Body of pancreas (tissue), 4 donors: Measurements from ENCODE around the gene SH3D19. TPM values are rescaled to one million over a fixed set of nuclear protein-coding genes. Genes with fewer than 3 reads are reported as not detected.

Experiments
- ATAC-seq: fragments of 150-250 bp; one replicate; pipeline ENCODE4 v1.9.1; 2016
- DNase-seq, 4 donors: peaks; one replicate each; pipeline ENCODE4 v3.0.0-alpha.2; 2019
- H3K27ac ChIP-seq, 4 donors: fragments of 200-600 bp; sonication (generic); 1 replicate in 3 of 4; 2 replicates in 1 of 4; pipeline versions ENCODE4 v1.5.1 to v1.6.1; 2016 to 2019; ENCODE audit warnings: mild to moderate bottlenecking in 1 of 4, mixed read lengths in 1 of 4, moderate library complexity in 1 of 4
- H3K27me3 ChIP-seq, 2 donors: fragments of 200-600 bp; sonication (generic); one replicate each; pipeline ENCODE4 v1.6.0; 2016; ENCODE audit warnings: mild to moderate bottlenecking in 1 of 2
- H3K36me3 ChIP-seq, 2 donors: fragments of 200-600 bp; sonication (generic); replicated peaks in 1 of 2; 2 replicates each; pipeline ENCODE4 v1.5.1; 2016; ENCODE audit warnings: low read depth in 2 of 2; ENCODE audit not compliant: insufficient read depth in 1 of 2
- H3K4me1 ChIP-seq: fragments of 200-600 bp; sonication (generic); one replicate; pipeline ENCODE4 v1.6.0; 2016
- H3K4me3 ChIP-seq, 2 donors: fragments of 200-600 bp; sonication (generic); 1 replicate in 1 of 2; 2 replicates in 1 of 2; pipeline ENCODE4 v1.5.1; 2016 to 2019
- H3K9me3 ChIP-seq, 3 donors: fragments of 200-600 bp; sonication (generic); 1 replicate in 2 of 3; 2 replicates in 1 of 3; pipeline ENCODE4 v1.5.1; 2016
- CTCF ChIP-seq, 7 experiments: fragments of 450-650 bp in 4 of 7; fragments of 200-600 bp in 3 of 7; sonication (generic) in 3 of 7; IDR thresholded peaks; one replicate each; pipeline ENCODE4 v1.5.1; 2016 to 2019; ENCODE audit warnings: antibody characterized with exemption in 7 of 7
- POLR2A ChIP-seq, 3 donors: fragments of 450-650 bp; IDR thresholded peaks; one replicate each; pipeline ENCODE4 v1.6.1; 2016; ENCODE audit warnings: antibody characterized with exemption in 3 of 3, mild to moderate bottlenecking in 2 of 3
- WGBS, 2 donors: methylation state at CpG; one replicate each; pipeline ENCODE4 v1.1.5; 2017; 5-methylcytosine and 5-hydroxymethylcytosine counted together
- intact Hi-C: fragments of 100-400 bp; cut with DNase I; formaldehyde crosslinking; loops from one replicate; pipeline ENCODE4 v1.15.1; 2023
- total RNA-seq, 2 donors: library from RNA; depleted of rRNA; stranded (reverse); fragments of >200 nt; gene quantifications; one replicate each; pipeline ENCODE4 v1.1.0, GENCODE V29; 2016

The SH3D19 gene
- total RNA-seq, 2 donors from 2014 or later = 38.1 to 42.8 TPM

- DNase-seq = no peak
- Histone ChIP-seq H3K9me3 (no peaks in the 10 kb centered on the region), H3K27me3 (no peaks in the 10 kb centered on the region), H3K4me3 (no peak overlapping the region), H3K27ac (no peak overlapping the region), H3K4me1 (peaks cover 2% of the 10 kb centered on the region), H3K36me3 (no peaks in the 10 kb centered on the region)
- ATAC-seq = peak; percentile 33
- TF ChIP-seq POLR2A (IDR thresholded peaks at IDR 0.05) (no peak), CTCF (IDR thresholded peaks at IDR 0.05) (no peak)
- 86 to 88% methylated on average over 6 of the region's 6 CpGs for WGBS, 2 donors
- intact Hi-C loops = no loop called here
These were observed 128.2 kb downstream of the SH3D19 start for GRCh38 chr4:151197247-151197646.

GRCh38 chr4:151195801-151196200 is 129.6 kb downstream of the SH3D19 start:
- no peaks in the 10 kb centered on the region for H3K4me1 ChIP-seq
- 50% methylated on average over 5 of the region's 5 CpGs for WGBS, 2 donors
- intact Hi-C loops = no loop called here
- TF ChIP-seq POLR2A (IDR thresholded peaks at IDR 0.05) (no peak), CTCF (IDR thresholded peaks at IDR 0.05) (no peak)
- H3K27me3 ChIP-seq = no peaks in the 10 kb centered on the region
- no peaks in the 10 kb centered on the region for H3K9me3 ChIP-seq
- H3K27ac ChIP-seq = no peak overlapping the region
- DNase-seq (no peak), ATAC-seq (no peak)
- H3K4me3 ChIP-seq = no peak overlapping the region
- H3K36me3 ChIP-seq = no peaks in the 10 kb centered on the region

GRCh38 chr4:151193414-151193813 is 132.0 kb downstream of the SH3D19 start:
- Histone ChIP-seq H3K27me3 (no peaks in the 10 kb centered on the region), H3K27ac (no peak overlapping the region), H3K9me3 (no peaks in the 10 kb centered on the region), H3K4me3 (no peak overlapping the region), H3K4me1 (no peaks in the 10 kb centered on the region), H3K36me3 (no peaks in the 10 kb centered on the region)
- DNase-seq (no peak), ATAC-seq (no peak)
- WGBS, 2 donors = 97 to 100% methylated on average over 2 of the region's 2 CpGs
- intact Hi-C loops = no loop called here
- no peak for TF ChIP-seq POLR2A (IDR thresholded peaks at IDR 0.05)
- no peak for TF ChIP-seq CTCF (IDR thresholded peaks at IDR 0.05)

- TF ChIP-seq POLR2A (IDR thresholded peaks at IDR 0.05) (no peak), CTCF (IDR thresholded peaks at IDR 0.05) (no peak)
- intact Hi-C loops = no loop called here
- ATAC-seq = no peak
- Histone ChIP-seq H3K36me3 (no peaks in the 10 kb centered on the region), H3K4me3 (no peak overlapping the region), H3K27me3 (no peaks in the 10 kb centered on the region), H3K27ac (no peak overlapping the region), H3K4me1 (no peaks in the 10 kb centered on the region), H3K9me3 (no peaks in the 10 kb centered on the region)
- WGBS, 2 donors = 89 to 91% methylated on average over 1 of the region's 1 CpG
- no peak for DNase-seq
These were observed 132.7 kb downstream of the SH3D19 start for GRCh38 chr4:151192556-151193235.
